Neutrophil (primary cell): Measurements from ENCODE around the gene RFWD3.
"Not testable (repeated sequence)": the region's sequence is repeated elsewhere in the genome, so short reads cannot be mapped to it uniquely, and the experiment has no call there.

Source experiments
- H3K27ac ChIP-seq: fragments of 200-600 bp; sonication (generic); 2 replicates; pipeline ENCODE4 v1.5.1; 2016; ENCODE audit warnings: mild to moderate bottlenecking, moderate library complexity
- H3K27me3 ChIP-seq: fragments of 200-600 bp; sonication (generic); 2 replicates; pipeline ENCODE4 v1.6.0; 2016; ENCODE audit warnings: mild to moderate bottlenecking
- H3K36me3 ChIP-seq: fragments of 200-600 bp; sonication (generic); 2 replicates; pipeline ENCODE4 v1.5.1; 2017
- H3K4me1 ChIP-seq, 2 experiments: fragments of 200-600 bp in 1 of 2; sonication (generic) in 1 of 2; 1 replicate in 1 of 2; 2 replicates in 1 of 2; pipeline versions ENCODE4 v1.5.1 to v1.6.1; 2013 to 2016; ENCODE audit warnings: low read depth in 1 of 2, low read length in 1 of 2, mild to moderate bottlenecking in 1 of 2, moderate library complexity in 1 of 2; ENCODE audit not compliant: control insufficient read depth in 1 of 2, insufficient read depth in 1 of 2
- H3K4me3 ChIP-seq, 2 experiments: fragments of 200-600 bp in 1 of 2; sonication (generic) in 1 of 2; 1 replicate in 1 of 2; 2 replicates in 1 of 2; pipeline ENCODE4 v1.5.1; 2013 to 2016; ENCODE audit warnings: low read depth in 1 of 2, low read length in 1 of 2, mild to moderate bottlenecking in 1 of 2, moderate library complexity in 1 of 2
- H3K9me3 ChIP-seq: fragments of 200-600 bp; sonication (generic); 2 replicates; pipeline ENCODE4 v1.5.1; 2016
- TF ChIP-seq, protein P1 (sequence below): fragments of 200-600 bp; sonication (generic); IDR thresholded peaks from 2 replicates; pipeline ENCODE4 v1.5.1; 2016; ENCODE audit warnings: antibody characterized with exemption

RFWD3 gene

DNA sequence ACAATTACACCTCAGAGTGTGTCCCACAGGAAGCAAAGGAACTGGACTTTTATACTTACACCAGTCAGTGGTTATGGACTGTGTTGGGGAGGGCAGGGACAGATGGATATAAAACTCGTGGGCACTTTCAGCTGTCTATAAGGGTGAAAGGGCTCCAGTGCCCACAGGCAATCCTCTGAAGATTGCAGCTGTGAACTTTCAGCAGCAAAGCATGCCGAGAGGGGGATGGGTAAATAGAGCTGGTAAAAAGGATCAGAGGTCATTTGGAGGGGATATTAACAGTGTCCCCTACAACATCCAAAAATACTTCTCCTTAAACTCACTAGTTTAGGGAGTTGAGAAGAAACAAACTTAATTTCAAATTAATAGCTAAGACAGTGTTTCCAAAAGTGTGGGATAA, 13.3 kb upstream of the RFWD3 start:
- no peaks in the 10 kb centered on the region for H3K27me3 ChIP-seq
- no peak overlapping the region for H3K27ac ChIP-seq
- H3K4me3 ChIP-seq: no peak overlapping the region
- no peaks in the 10 kb centered on the region for H3K4me1 ChIP-seq
- TF ChIP-seq, protein P1, sequence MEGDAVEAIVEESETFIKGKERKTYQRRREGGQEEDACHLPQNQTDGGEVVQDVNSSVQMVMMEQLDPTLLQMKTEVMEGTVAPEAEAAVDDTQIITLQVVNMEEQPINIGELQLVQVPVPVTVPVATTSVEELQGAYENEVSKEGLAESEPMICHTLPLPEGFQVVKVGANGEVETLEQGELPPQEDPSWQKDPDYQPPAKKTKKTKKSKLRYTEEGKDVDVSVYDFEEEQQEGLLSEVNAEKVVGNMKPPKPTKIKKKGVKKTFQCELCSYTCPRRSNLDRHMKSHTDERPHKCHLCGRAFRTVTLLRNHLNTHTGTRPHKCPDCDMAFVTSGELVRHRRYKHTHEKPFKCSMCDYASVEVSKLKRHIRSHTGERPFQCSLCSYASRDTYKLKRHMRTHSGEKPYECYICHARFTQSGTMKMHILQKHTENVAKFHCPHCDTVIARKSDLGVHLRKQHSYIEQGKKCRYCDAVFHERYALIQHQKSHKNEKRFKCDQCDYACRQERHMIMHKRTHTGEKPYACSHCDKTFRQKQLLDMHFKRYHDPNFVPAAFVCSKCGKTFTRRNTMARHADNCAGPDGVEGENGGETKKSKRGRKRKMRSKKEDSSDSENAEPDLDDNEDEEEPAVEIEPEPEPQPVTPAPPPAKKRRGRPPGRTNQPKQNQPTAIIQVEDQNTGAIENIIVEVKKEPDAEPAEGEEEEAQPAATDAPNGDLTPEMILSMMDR: no peak
- peaks cover 100% of the 10 kb centered on the region for H3K36me3 ChIP-seq
- H3K9me3 ChIP-seq: no peaks in the 10 kb centered on the region

- Histone ChIP-seq H3K36me3 (peaks cover 100% of the 10 kb centered on the region), H3K4me1 (no peaks in the 10 kb centered on the region), H3K27me3 (no peaks in the 10 kb centered on the region), H3K4me3 (no peak overlapping the region), H3K27ac (no peak overlapping the region), H3K9me3 (no peaks in the 10 kb centered on the region)
- TF ChIP-seq, protein P1: no peak
Measured at GRCh38 chr16:74677868-74678267, 11.2 kb upstream of the RFWD3 start.

- H3K27me3 ChIP-seq: no peaks in the 10 kb centered on the region
- H3K4me1 ChIP-seq: no peaks in the 10 kb centered on the region
- H3K9me3 ChIP-seq: no peaks in the 10 kb centered on the region
- no peak overlapping the region for H3K4me3 ChIP-seq
- TF ChIP-seq, protein P1: no peak
- H3K27ac ChIP-seq: no peak overlapping the region
- peaks cover 86% of the 10 kb centered on the region for H3K36me3 ChIP-seq
Measured at GRCh38 chr16:74673876-74674275, 7.2 kb upstream of the RFWD3 start.

- H3K4me1 ChIP-seq: peaks cover 14 to 15% of the 10 kb centered on the region in 2 experiments
- not testable (repeated sequence) for H3K27ac ChIP-seq, H3K9me3 ChIP-seq, H3K4me3 ChIP-seq, H3K27me3 ChIP-seq
- H3K36me3 ChIP-seq: peaks cover 41% of the 10 kb centered on the region
Measured at GRCh38 chr16:74668877-74669276, 2.2 kb upstream of the RFWD3 start.

DNA sequence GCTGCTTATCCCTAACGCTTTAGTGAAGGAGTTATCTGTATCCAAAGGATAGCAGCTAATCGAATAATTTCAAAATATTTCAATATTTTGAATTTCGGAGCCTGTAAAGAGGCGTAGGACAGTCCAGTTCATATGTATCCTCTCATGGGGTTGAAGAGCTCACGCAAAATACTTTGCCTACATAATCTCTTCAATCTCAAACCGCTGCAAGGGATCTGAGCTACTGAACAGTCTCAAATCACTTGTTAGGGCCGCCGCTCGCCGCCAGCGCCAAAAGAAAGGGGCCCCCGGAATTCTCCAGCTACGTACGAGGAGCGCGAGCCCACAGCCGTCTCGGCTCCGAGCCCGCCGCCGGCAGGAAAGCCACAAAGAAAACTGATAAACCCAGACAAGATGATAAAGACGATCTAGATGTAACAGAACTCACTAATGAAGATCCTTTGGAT, 601 bp upstream of the RFWD3 start:
- Histone ChIP-seq H3K4me1 (peaks cover 14 to 15% of the 10 kb centered on the region in 2 experiments), H3K36me3 (peaks cover 35% of the 10 kb centered on the region), H3K4me3 (peak overlapping the region; percentile 64 to 89), H3K27me3 (no peaks in the 10 kb centered on the region), H3K9me3 (no peaks in the 10 kb centered on the region), H3K27ac (peak overlapping the region; percentile 72)
- TF ChIP-seq, protein P1: no peak

DNA sequence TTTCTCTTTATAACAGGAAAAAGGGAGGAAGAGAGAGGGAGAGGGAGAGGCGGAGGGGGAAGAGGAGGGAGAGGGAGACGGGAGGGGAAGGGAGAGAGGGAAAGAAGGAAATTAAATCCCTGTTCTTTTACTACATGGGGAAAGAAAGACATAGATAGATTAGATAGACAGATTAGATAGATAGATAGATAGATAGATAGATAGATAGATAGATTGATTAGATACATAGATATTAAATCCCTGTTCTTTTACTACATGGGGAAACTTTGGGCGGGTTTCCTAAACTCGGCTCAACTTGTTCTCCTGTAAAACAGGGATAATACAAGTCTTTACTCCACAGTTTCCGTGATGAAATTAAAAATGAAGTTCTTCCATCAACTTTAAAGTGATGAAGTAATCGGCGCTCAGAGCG, 661 bp downstream of the RFWD3 start:
- TF ChIP-seq, protein P1: no peak
- H3K36me3 ChIP-seq: peaks cover 26% of the 10 kb centered on the region
- peak overlapping the region; percentile 64 to 89 for H3K4me3 ChIP-seq
- H3K9me3 ChIP-seq: no peaks in the 10 kb centered on the region
- no peaks in the 10 kb centered on the region for H3K27me3 ChIP-seq
- H3K4me1 ChIP-seq: peaks cover 14 to 15% of the 10 kb centered on the region in 2 experiments
- H3K27ac ChIP-seq: peak overlapping the region; percentile 72
